Measurements from ENCODE around the gene NR2C2AP.
A peak's percentile ranks its signal among the peaks of the same experiment; 100 is the strongest.

The NR2C2AP gene

GRCh38 chr19:19170053-19170872 is 33.0 kb downstream of the NR2C2AP start, which contains the start of gene MEF2B:
Gene MEF2B, minus strand, starts transcription at chr19:19170263. Its CDS starts 19,528 bp downstream, at chr19:19150735.
- TF ChIP-seq CTCF (conservative IDR thresholded peaks at IDR 0.05; ENCODE audit: low read depth, low read length): no peak
- Histone ChIP-seq H3K36me3 (ENCODE audit: insufficient read depth) (no peaks in the 10 kb centered on the region), H2AFZ (ENCODE audit: low read depth) (no peak within 1 kb of the TSS), H3K4me1 (ENCODE audit: low read depth, poor library complexity, severe bottlenecking) (peaks cover 21% of the 10 kb centered on the region), H3K79me2 (ENCODE audit: insufficient read depth, low read depth) (no peaks in the 10 kb centered on the region), H3K4me3 (IDR thresholded peaks at IDR 0.05; ENCODE audit: insufficient read depth, low read depth, low read length) (no peak within 1 kb of the TSS), H3K27ac (no peak within 1 kb of the TSS), H3K9ac (no peak within 1 kb of the TSS), H3K27me3 (ENCODE audit: insufficient read depth, low read depth) (no peaks in the 10 kb centered on the region), H3K4me2 (peak within 1 kb of the TSS; percentile 29), H4K20me1 (ENCODE audit: insufficient read depth) (no peaks in the 10 kb centered on the region)

GRCh38 chr19:19169236-19170052 is 33.8 kb downstream of the NR2C2AP start:
- no peaks in the 10 kb centered on the region for H3K79me2 ChIP-seq (ENCODE audit: insufficient read depth, low read depth)
- H2AFZ ChIP-seq (ENCODE audit: low read depth): no peak overlapping the region
- no peak overlapping the region for H3K9ac ChIP-seq
- H3K4me2 ChIP-seq: peak overlapping the region; percentile 29
- H3K4me3 ChIP-seq (IDR thresholded peaks at IDR 0.05; ENCODE audit: insufficient read depth, low read depth, low read length): no peak overlapping the region
- peaks cover 14% of the 10 kb centered on the region for H3K4me1 ChIP-seq (ENCODE audit: low read depth, poor library complexity, severe bottlenecking)
- TF ChIP-seq CTCF (conservative IDR thresholded peaks at IDR 0.05; ENCODE audit: low read depth, low read length): no peak
- H3K27ac ChIP-seq: no peak overlapping the region
- H4K20me1 ChIP-seq (ENCODE audit: insufficient read depth): no peaks in the 10 kb centered on the region
- no peaks in the 10 kb centered on the region for H3K27me3 ChIP-seq (ENCODE audit: insufficient read depth, low read depth)
- H3K36me3 ChIP-seq (ENCODE audit: insufficient read depth): no peaks in the 10 kb centered on the region

GRCh38 chr19:19167612-19168011 is 35.6 kb downstream of the NR2C2AP start:
- peaks cover 14% of the 10 kb centered on the region for H3K4me1 ChIP-seq (ENCODE audit: low read depth, poor library complexity, severe bottlenecking)
- H3K4me3 ChIP-seq (IDR thresholded peaks at IDR 0.05; ENCODE audit: insufficient read depth, low read depth, low read length): no peak overlapping the region
- H3K79me2 ChIP-seq (ENCODE audit: insufficient read depth, low read depth): no peaks in the 10 kb centered on the region
- no peak overlapping the region for H3K4me2 ChIP-seq
- H3K9ac ChIP-seq: no peak overlapping the region
- H3K27me3 ChIP-seq (ENCODE audit: insufficient read depth, low read depth): no peaks in the 10 kb centered on the region
- no peak for TF ChIP-seq CTCF (conservative IDR thresholded peaks at IDR 0.05; ENCODE audit: low read depth, low read length)
- H4K20me1 ChIP-seq (ENCODE audit: insufficient read depth): no peaks in the 10 kb centered on the region
- no peak overlapping the region for H3K27ac ChIP-seq
- H2AFZ ChIP-seq (ENCODE audit: low read depth): no peak overlapping the region
- no peaks in the 10 kb centered on the region for H3K36me3 ChIP-seq (ENCODE audit: insufficient read depth)

GRCh38 chr19:19165396-19165795 is 37.8 kb downstream of the NR2C2AP start:
- no peaks in the 10 kb centered on the region for H3K79me2 ChIP-seq (ENCODE audit: insufficient read depth, low read depth)
- no peaks in the 10 kb centered on the region for H4K20me1 ChIP-seq (ENCODE audit: insufficient read depth)
- no peak overlapping the region for H3K4me2 ChIP-seq
- H3K27ac ChIP-seq: no peak overlapping the region
- no peak overlapping the region for H2AFZ ChIP-seq (ENCODE audit: low read depth)
- no peak overlapping the region for H3K9ac ChIP-seq
- no peak overlapping the region for H3K4me3 ChIP-seq (IDR thresholded peaks at IDR 0.05; ENCODE audit: insufficient read depth, low read depth, low read length)
- H3K27me3 ChIP-seq (ENCODE audit: insufficient read depth, low read depth): no peaks in the 10 kb centered on the region
- peaks cover 9% of the 10 kb centered on the region for H3K4me1 ChIP-seq (ENCODE audit: low read depth, poor library complexity, severe bottlenecking)
- H3K36me3 ChIP-seq (ENCODE audit: insufficient read depth): no peaks in the 10 kb centered on the region
- no peak for TF ChIP-seq CTCF (conservative IDR thresholded peaks at IDR 0.05; ENCODE audit: low read depth, low read length)
